NT2/D1 (cell line): ENCODE results near the gene THAP10.

ENCODE experiments used
- SUZ12 ChIP-seq: IDR thresholded peaks from 2 replicates; pipeline ENCODE4 v1.6.1; 2011; ENCODE audit not compliant: insufficient read length, insufficient read depth; ENCODE audit errors: extremely low read depth
- YY1 ChIP-seq: IDR thresholded peaks from 2 replicates; pipeline ENCODE4 v1.6.1; 2011; ENCODE audit not compliant: insufficient read length, insufficient read depth
- ZNF274 ChIP-seq: IDR thresholded peaks from 2 replicates; pipeline ENCODE4 v1.6.1; 2011; ENCODE audit warnings: mild to moderate bottlenecking, low read depth, low read length

- TF ChIP-seq SUZ12 (no peak), YY1 (no peak), ZNF274 (no peak)
Measured at GRCh38 chr15:70933411-70933810, 41.2 kb upstream of the THAP10 start.
